Right lobe of liver (tissue), 4 donors: ENCODE measurements around the gene TAPBPL.
"Not testable (repeated sequence)": the region's sequence is repeated elsewhere in the genome, so short reads cannot be mapped to it uniquely, and the experiment has no call there.

Experiments
- CTCF ChIP-seq, 4 donors: fragments of 200-600 bp in 3 of 4; fragments of 450-650 bp in 1 of 4; IDR thresholded peaks; one replicate each; pipeline versions ENCODE4 v1.5.1 to v1.8.0; 2016 to 2022; ENCODE audit warnings: antibody characterized with exemption in 4 of 4, mild to moderate bottlenecking in 2 of 4
- POLR2A ChIP-seq: fragments of 450-650 bp; IDR thresholded peaks from one replicate; pipeline ENCODE4 v1.6.1; 2017; ENCODE audit warnings: antibody characterized with exemption, mild to moderate bottlenecking
- donor health status: DM: no; HTN: no; CAD: no.
- donor health status: DM: no; HTN: no; CAD: no.
- donor health status: DM: no; HTN: yes; CAD: no.

- not testable (repeated sequence) for TF ChIP-seq CTCF (IDR thresholded peaks at IDR 0.05); POLR2A
Observed at GRCh38 chr12:6467571-6468282, 15.9 kb downstream of the TAPBPL start.
